PFSK-1 (cell line): ENCODE data around the gene F7.

ENCODE experiments used
- FOXP2 ChIP-seq: optimal IDR thresholded peaks from 2 replicates; pipeline ENCODE3; 2011; ENCODE audit warnings: borderline replicate concordance, control low read depth, inconsistent platforms; ENCODE audit not compliant: insufficient read depth; ENCODE audit errors: extremely low read length, extremely low read depth
- POLR2AphosphoS5 ChIP-seq: IDR thresholded peaks from 2 replicates; pipeline ENCODE4 v1.6.1; 2012; ENCODE audit warnings: low read depth, mild to moderate bottlenecking, control low read depth, low read length, moderate library complexity
- REST ChIP-seq, 2 experiments: IDR thresholded peaks; 2 replicates each; pipeline versions ENCODE4 v1.6.1 to v1.8.0; 2011 to 2012; ENCODE audit warnings: low read depth in 2 of 2, low read length in 2 of 2, control low read depth in 1 of 2, inconsistent platforms in 1 of 2, mild to moderate bottlenecking in 1 of 2, moderate library complexity in 1 of 2; ENCODE audit not compliant: insufficient read depth in 1 of 2
- SIN3A ChIP-seq: IDR thresholded peaks from 2 replicates; pipeline ENCODE4 v1.6.1; 2012; ENCODE audit warnings: mild to moderate bottlenecking, low read length, moderate library complexity, borderline replicate concordance; ENCODE audit not compliant: insufficient read depth
- TAF1 ChIP-seq: IDR thresholded peaks from 2 replicates; pipeline ENCODE4 v1.6.1; 2012; ENCODE audit warnings: low read length, control low read depth, borderline replicate concordance; ENCODE audit not compliant: insufficient read depth

Gene F7

GRCh38 chr13:113167575-113167974, 62.0 kb downstream of the F7 start:
- TF ChIP-seq TAF1 = no peak
- no peak for TF ChIP-seq SIN3A
- no peak for TF ChIP-seq POLR2AphosphoS5
- no peak for TF ChIP-seq FOXP2
- TF ChIP-seq REST (IDR thresholded peaks at IDR 0.05; ENCODE audit: insufficient read depth in 1 of 2, low read depth in 2 of 2, low read length in 2 of 2) = no peak

- no peak for TF ChIP-seq TAF1
- no peak for TF ChIP-seq REST (IDR thresholded peaks at IDR 0.05; ENCODE audit: insufficient read depth in 1 of 2, low read depth in 2 of 2, low read length in 2 of 2)
- TF ChIP-seq FOXP2 = no peak
- no peak for TF ChIP-seq SIN3A
- TF ChIP-seq POLR2AphosphoS5 = no peak
Observed at GRCh38 chr13:113168211-113168610, 62.6 kb downstream of the F7 start.

- TF ChIP-seq TAF1 (no peak), FOXP2 (no peak), POLR2AphosphoS5 (no peak), SIN3A (no peak)
Observed at GRCh38 chr13:113169277-113170272, 64.0 kb downstream of the F7 start.
